Panc1 (cell line): ENCODE measurements around the gene RAB11FIP2.

Experiments used
- POLR2AphosphoS5 ChIP-seq: IDR thresholded peaks from 2 replicates; pipeline ENCODE4 v1.6.1; 2012; ENCODE audit warnings: mild to moderate bottlenecking, low read depth, low read length, moderate library complexity
- TF ChIP-seq, protein P1 (sequence below): fragments of 450-650 bp; IDR thresholded peaks from 2 replicates; pipeline ENCODE4 v1.5.1; 2017; ENCODE audit warnings: mild to moderate bottlenecking
- TF ChIP-seq, protein P2 (sequence below), 2 experiments: IDR thresholded peaks; 2 replicates each; pipeline ENCODE4 v1.6.1; 2011 to 2012; ENCODE audit warnings: low read depth in 2 of 2, control low read depth in 1 of 2, low read length in 1 of 2, mild to moderate bottlenecking in 1 of 2, moderate library complexity in 1 of 2; ENCODE audit not compliant: insufficient read depth in 1 of 2

DNA sequence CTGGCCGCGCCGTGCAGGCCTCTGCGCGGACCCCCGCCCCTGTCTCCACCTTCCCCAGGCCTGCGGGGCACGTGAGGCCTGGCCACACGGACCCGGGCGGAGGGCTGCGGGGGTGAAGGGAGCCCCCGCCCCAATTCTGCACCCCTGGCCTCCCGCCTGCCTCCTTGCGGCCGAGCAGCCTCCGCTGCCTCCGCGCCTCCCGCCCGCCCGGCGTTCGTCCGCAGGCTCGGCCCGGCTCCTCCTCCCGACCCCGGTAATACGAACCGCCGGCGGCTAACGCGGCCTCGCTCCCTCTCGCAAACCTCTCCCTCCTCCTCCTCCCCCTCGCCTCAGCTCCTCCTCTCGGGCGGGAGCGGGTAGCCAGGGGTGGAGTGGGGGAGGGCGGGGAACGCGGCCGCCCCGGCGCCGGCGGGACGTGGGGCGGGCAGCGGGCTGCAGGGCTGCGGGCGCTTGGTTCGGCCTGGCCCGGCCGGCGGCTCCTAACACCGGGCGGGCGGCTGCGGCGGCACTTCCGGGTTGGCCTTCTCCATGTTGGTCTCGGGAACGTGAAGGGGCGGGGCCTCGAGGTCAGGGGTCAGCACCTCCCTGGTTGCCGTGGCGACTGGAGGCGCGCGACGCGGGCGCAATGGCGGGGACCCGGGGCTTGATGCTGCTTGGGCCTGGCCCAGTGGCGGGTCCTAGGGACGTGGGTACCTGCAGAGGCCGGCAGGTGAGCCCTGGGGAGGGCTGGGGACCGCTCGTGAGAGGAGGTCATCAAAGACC lies at the start of gene RAB11FIP2:
- TF ChIP-seq, protein P1, sequence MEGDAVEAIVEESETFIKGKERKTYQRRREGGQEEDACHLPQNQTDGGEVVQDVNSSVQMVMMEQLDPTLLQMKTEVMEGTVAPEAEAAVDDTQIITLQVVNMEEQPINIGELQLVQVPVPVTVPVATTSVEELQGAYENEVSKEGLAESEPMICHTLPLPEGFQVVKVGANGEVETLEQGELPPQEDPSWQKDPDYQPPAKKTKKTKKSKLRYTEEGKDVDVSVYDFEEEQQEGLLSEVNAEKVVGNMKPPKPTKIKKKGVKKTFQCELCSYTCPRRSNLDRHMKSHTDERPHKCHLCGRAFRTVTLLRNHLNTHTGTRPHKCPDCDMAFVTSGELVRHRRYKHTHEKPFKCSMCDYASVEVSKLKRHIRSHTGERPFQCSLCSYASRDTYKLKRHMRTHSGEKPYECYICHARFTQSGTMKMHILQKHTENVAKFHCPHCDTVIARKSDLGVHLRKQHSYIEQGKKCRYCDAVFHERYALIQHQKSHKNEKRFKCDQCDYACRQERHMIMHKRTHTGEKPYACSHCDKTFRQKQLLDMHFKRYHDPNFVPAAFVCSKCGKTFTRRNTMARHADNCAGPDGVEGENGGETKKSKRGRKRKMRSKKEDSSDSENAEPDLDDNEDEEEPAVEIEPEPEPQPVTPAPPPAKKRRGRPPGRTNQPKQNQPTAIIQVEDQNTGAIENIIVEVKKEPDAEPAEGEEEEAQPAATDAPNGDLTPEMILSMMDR: peak; percentile 40
- peak; percentile 51 for TF ChIP-seq POLR2AphosphoS5
- TF ChIP-seq, protein P2, sequence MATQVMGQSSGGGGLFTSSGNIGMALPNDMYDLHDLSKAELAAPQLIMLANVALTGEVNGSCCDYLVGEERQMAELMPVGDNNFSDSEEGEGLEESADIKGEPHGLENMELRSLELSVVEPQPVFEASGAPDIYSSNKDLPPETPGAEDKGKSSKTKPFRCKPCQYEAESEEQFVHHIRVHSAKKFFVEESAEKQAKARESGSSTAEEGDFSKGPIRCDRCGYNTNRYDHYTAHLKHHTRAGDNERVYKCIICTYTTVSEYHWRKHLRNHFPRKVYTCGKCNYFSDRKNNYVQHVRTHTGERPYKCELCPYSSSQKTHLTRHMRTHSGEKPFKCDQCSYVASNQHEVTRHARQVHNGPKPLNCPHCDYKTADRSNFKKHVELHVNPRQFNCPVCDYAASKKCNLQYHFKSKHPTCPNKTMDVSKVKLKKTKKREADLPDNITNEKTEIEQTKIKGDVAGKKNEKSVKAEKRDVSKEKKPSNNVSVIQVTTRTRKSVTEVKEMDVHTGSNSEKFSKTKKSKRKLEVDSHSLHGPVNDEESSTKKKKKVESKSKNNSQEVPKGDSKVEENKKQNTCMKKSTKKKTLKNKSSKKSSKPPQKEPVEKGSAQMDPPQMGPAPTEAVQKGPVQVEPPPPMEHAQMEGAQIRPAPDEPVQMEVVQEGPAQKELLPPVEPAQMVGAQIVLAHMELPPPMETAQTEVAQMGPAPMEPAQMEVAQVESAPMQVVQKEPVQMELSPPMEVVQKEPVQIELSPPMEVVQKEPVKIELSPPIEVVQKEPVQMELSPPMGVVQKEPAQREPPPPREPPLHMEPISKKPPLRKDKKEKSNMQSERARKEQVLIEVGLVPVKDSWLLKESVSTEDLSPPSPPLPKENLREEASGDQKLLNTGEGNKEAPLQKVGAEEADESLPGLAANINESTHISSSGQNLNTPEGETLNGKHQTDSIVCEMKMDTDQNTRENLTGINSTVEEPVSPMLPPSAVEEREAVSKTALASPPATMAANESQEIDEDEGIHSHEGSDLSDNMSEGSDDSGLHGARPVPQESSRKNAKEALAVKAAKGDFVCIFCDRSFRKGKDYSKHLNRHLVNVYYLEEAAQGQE (IDR thresholded peaks at IDR 0.05; ENCODE audit: insufficient read depth in 1 of 2, low read depth in 2 of 2, low read length in 1 of 2): 0 out of 4 replicates have a peak, but pooled peaks of 1 of the 2 experiments have one; percentile 36
